HG02678 (cell line): ENCODE measurements around the gene DCAF4.

Experiments
- ATAC-seq: cut with Tn5 transposase; IDR thresholded peaks from one replicate; pipeline ENCODE4 v1.9.1; 2021; ENCODE audit warnings: mild to moderate bottlenecking, moderate library complexity; ENCODE audit not compliant: unreplicated experiment

Gene DCAF4, protein sequence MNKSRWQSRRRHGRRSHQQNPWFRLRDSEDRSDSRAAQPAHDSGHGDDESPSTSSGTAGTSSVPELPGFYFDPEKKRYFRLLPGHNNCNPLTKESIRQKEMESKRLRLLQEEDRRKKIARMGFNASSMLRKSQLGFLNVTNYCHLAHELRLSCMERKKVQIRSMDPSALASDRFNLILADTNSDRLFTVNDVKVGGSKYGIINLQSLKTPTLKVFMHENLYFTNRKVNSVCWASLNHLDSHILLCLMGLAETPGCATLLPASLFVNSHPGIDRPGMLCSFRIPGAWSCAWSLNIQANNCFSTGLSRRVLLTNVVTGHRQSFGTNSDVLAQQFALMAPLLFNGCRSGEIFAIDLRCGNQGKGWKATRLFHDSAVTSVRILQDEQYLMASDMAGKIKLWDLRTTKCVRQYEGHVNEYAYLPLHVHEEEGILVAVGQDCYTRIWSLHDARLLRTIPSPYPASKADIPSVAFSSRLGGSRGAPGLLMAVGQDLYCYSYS

DNA sequence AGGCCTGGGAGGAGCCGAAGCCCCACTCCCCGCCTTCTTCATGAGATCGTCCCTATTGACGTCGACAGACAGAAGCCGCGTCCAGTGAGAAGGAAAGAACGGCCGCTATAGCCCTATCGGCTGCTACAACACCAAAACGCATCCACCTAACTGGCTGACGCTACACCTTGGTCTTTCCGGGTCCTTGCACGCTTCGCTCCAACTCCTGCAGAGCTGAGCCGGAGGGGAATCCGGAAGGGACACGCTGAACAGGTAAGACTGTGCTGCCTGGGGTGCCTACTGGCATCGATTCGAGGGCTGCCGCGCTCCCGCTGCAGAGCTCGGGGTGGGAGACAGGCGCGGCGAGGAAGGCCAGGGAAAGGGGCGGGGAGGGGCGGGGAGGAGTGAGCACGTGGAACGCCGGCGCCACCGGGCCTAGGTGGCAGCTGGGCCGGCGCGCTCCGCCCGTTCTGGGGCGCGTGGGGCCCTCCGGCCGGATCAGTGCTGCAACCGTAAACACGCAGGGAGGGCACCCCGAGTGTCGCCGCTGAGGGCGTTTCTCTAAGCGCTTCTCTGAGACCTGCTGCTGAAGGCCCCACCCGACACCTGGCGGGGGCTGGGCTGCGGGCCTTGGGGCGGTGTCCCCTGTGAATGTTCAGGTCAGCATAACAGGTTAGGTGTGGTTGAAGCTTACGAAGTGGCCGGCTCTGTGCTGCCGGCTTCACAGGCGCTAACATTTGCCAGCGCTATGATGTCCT lies at the start of gene DCAF4:
TSS of gene DCAF4 (plus strand) at position 173 of the 737 bp plus-strand sequence. CDS start 11,515 bp downstream, outside the sequence.
- ATAC-seq, result peak; percentile 98

DNA sequence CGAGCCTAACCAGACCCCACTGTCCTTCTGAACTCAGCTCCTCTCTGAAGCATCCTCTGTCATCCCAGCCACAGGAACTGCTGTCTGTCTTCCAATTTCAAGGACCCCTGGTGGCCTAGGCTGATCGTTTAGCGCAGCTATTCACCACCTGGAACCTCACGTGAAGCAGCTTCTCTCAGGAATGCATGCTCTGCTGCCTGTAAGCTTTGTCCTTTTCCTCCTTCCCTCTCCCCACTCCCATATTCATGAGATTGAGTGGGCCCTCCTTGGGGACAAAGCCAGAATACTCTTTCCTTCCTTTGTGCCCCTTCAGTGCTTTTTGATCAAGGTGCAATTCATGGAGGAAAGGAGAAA lies 49.6 kb upstream of the DCAF4 start:
- no peak for ATAC-seq

DNA sequence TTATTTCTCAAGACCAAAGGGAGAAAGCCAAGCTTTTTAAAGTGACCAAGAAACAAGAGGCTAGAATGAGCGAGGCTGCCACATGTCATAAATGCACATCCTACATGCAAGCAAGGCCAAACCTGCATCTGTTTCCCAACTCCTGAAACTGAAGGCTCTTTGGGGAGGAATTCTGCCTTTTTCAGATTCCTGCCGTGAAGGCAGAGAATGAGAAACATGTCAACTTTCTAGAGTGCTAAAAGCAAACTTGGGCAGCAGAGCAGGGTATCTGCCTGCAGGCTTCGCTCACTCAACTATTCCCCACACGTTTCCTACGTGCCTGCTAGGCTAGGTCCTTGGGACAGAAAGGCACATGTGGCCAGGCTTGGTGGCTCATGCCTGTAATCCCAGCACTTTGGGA lies 47.5 kb upstream of the DCAF4 start:
- ATAC-seq, result no peak

GRCh38 chr14:72879431-72879830 lies 46.8 kb upstream of the DCAF4 start:
- ATAC-seq, result no peak

- no peak for ATAC-seq
Observed at GRCh38 chr14:72880164-72880563, 46.1 kb upstream of the DCAF4 start.

DNA sequence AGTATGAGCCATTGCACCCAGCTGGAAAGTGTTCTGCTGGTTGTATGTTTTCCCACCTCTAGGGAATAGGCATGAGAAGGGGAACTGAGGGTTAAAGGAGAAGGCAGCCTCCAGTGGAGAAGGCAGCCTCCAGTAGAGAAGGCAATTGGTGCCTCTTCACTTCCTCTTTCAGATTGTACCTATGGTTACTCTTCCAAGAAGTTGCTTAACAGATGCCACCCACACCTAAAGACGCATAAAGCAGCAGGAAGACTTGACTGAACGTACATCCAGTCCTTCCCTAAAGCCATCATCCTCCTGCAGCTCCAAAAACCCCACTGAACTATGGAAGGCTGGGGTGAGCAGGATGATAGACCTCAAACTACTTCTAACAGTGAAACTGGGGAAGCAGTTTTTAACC lies 45.4 kb upstream of the DCAF4 start:
- no peak for ATAC-seq

DNA sequence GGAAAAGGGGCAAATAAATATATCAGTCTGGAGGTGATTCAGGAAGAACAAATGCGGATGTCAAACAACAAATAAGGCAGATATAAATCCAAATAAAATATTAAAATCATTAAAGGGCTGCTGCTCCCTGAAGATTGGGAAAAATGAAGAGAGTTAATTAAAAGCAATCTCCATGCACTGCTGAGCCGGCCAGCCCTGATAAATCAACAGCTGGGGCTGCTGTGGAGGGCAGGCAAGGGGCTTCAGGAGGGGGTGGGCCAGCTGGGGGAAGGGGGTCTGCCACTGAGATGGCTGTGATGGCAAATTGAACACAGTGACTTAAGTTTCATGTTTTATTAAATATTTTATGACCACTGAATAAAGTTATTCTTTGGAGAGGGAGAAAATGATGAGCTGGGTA lies 44.7 kb upstream of the DCAF4 start:
- ATAC-seq, result no peak

DNA sequence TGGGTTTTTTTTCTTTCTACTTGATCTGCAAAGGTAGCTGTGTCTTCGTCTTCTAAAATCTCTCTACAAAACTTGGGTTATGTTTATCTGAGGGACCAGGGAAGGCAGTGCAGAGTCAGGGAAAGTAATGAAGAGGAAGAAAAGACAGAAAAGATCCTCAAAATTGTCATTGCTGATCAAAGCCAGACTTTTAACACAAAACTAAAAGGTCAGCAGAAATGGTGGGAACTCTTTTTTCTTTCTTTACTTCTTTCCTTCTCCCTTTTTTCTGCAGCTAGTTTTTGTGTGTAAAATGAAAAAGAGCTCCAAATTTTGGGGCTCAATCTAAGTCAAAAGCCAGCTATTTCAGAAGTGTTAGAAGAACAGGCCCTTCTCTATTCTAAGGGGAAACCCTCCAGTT lies 44.2 kb upstream of the DCAF4 start:
- no peak for ATAC-seq

DNA sequence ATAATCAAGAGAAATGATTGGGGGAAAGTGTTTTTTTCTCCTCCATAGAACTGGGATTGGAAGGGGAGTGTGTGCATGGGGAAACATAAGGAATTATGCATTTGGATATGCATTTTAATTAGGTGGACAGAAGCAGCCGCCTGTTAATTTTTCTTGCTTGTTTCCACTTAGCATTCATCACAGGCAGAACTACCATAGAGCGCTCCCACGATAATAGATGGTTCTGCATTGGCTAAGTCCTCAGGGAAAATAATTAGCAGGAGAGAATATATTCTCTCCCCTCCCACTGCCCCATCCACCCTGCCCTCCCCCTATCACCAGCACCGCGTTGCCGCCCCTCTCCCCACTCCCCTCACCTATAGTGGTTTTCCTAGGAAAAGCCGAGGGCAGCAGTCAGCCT lies 43.8 kb upstream of the DCAF4 start:
- ATAC-seq, result no peak

GRCh38 chr14:72883109-72883508 lies 43.2 kb upstream of the DCAF4 start:
- no peak for ATAC-seq

GRCh38 chr14:72883961-72884360 lies 42.3 kb upstream of the DCAF4 start:
- ATAC-seq, result no peak

DNA sequence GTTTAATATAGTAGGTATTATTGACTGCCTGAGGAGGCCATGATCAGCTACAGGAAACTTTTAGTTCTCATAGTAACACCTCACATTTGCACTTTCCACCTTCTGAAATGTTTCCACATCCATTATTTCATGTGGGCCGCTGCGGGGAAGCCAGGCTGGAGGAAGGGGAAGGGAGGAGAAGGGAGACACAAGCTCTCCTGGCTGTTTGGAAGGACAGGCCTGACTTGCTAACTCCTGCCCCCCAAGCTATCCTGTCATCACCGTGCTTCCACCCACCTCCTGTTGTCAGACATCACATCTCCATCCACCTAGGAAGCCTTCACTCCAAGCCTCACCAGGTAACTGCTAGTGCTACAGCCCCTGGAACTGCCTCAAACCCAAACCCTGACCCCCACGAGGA lies 41.9 kb upstream of the DCAF4 start:
- no peak for ATAC-seq

- ATAC-seq, result no peak
Observed at GRCh38 chr14:72887514-72887913, 38.8 kb upstream of the DCAF4 start.

- ATAC-seq, result no peak
Observed at GRCh38 chr14:72888192-72888591, 38.1 kb upstream of the DCAF4 start.

DNA sequence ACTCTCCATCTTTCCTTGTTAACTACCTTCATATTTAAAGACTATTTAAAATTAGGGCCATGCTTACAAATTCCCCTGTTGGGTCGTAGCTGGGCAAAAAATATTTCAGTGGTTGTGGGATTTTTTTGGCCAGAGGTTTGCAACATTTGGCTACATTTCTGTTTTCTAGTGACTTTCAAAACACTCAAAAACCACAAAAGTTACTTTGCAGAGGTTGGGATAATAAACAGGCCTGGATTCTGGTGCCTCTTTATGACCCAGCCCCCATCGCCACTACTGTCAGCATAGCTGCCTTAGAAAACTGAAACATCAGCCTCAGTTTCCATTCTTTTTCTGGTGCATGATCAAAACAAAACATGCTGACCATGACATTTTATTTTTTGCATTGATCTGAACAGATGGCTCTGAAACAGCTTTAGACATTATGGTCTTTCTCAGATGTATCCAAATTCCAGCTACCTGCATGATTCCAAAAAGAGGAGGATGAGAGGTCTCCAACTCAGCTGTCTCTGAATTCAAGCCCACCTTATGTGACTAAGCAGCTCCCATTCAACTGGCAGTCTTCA lies 37.5 kb upstream of the DCAF4 start:
- no peak for ATAC-seq

- no peak for ATAC-seq
Observed at GRCh38 chr14:72889366-72889765, 36.9 kb upstream of the DCAF4 start.

- ATAC-seq, result no peak
Observed at GRCh38 chr14:72891666-72892102, 34.6 kb upstream of the DCAF4 start.

DNA sequence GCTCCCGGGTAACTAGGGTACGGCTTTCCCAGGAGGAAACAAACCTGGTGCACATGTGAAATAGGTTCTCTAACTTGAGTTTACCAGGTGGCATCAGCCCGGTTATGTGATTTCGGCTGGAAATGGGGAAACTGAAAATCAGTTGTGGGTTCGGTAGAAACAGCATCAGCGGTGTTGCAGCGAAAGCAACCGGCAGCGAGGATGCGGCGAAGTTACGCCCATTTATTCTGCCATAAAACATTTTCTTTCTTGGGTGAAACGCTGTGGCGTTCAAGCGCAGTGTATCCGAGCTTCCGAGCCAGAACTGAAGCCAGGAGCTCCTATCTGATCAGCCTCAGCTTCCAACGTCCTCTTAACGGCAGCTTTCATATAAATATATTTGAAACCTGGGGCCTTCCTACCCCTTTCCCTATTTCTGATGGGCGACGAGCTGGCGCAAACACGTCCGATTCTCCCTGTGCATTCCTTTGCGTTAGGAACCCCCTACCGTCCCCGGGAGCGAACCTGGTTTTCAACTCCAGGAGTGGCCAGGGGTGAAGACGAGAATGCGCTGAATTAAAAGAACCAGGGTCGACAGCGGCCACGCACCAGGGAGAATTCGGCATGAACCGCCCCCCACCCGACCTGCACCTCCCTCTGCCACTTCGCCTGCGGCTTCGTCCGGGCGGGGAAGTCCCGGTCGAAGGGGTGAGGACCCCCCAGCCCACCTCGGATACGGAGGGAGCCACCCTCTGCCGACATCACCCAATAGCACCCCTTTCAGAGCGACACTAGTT lies 34.0 kb upstream of the DCAF4 start:
- no peak for ATAC-seq

GRCh38 chr14:72892879-72893635 lies 33.2 kb upstream of the DCAF4 start:
- peak; percentile 17 for ATAC-seq

- ATAC-seq, result peak; percentile 98
Observed at GRCh38 chr14:72893636-72894322, 32.5 kb upstream of the DCAF4 start, which contains the start of gene DPF3. DPF3 (minus strand) TSS chr14:72894101; CDS start chr14:72894088, 13 bp downstream.
